ENCODE results near the gene STK32B.

The STK32B gene

GRCh38 chr4:5371415-5372190 is 320.3 kb downstream of the STK32B start:
- no peak for DNase-seq

GRCh38 chr4:5372198-5372597 is 320.9 kb downstream of the STK32B start:
- no peak for DNase-seq

- no peak for DNase-seq
Observed at GRCh38 chr4:5373327-5373726, 322.0 kb downstream of the STK32B start.

GRCh38 chr4:5374592-5374991 is 323.3 kb downstream of the STK32B start:
- no peak for DNase-seq

- DNase-seq: no peak
Observed at GRCh38 chr4:5374994-5375393, 323.7 kb downstream of the STK32B start.

GRCh38 chr4:5376015-5376414 is 324.7 kb downstream of the STK32B start:
- DNase-seq: no peak

- DNase-seq: no peak
Observed at GRCh38 chr4:5378002-5378401, 326.7 kb downstream of the STK32B start.

- no peak for DNase-seq
Observed at GRCh38 chr4:5379895-5380294, 328.6 kb downstream of the STK32B start.

- DNase-seq: no peak
Observed at GRCh38 chr4:5381961-5382441, 330.7 kb downstream of the STK32B start.

GRCh38 chr4:5383191-5383980 is 332.1 kb downstream of the STK32B start:
- DNase-seq: no peak

GRCh38 chr4:5385741-5386311 is 334.5 kb downstream of the STK32B start:
- DNase-seq: no peak

- DNase-seq: no peak
Observed at GRCh38 chr4:5386921-5387320, 335.6 kb downstream of the STK32B start.

GRCh38 chr4:5387457-5387856 is 336.2 kb downstream of the STK32B start:
- DNase-seq: no peak

GRCh38 chr4:5389756-5390310 is 338.6 kb downstream of the STK32B start:
- DNase-seq: no peak

GRCh38 chr4:5391492-5391891 is 340.2 kb downstream of the STK32B start:
- no peak for DNase-seq

- DNase-seq: no peak
Observed at GRCh38 chr4:5393911-5394513, 342.7 kb downstream of the STK32B start.

GRCh38 chr4:5395781-5396180 is 344.5 kb downstream of the STK32B start:
- DNase-seq: no peak

- no peak for DNase-seq
Observed at GRCh38 chr4:5398056-5398455, 346.8 kb downstream of the STK32B start.

GRCh38 chr4:5399124-5399523 is 347.8 kb downstream of the STK32B start:
- no peak for DNase-seq

- DNase-seq: no peak
Observed at GRCh38 chr4:5399790-5400421, 348.6 kb downstream of the STK32B start.

- DNase-seq: no peak
Observed at GRCh38 chr4:5403746-5404497, 352.6 kb downstream of the STK32B start.

- DNase-seq: no peak
Observed at GRCh38 chr4:5409237-5409636, 358.0 kb downstream of the STK32B start.
